HG03469 (cell line): ENCODE results near the gene PHEX.
"Not testable (repeated sequence)": the region's sequence is repeated elsewhere in the genome, so short reads cannot be mapped to it uniquely, and the experiment has no call there.

Source experiments
- ATAC-seq: cut with Tn5 transposase; IDR thresholded peaks from one replicate; pipeline ENCODE4 v1.9.1; 2021; ENCODE audit warnings: mild to moderate bottlenecking, moderate library complexity, moderate number of reproducible peaks; ENCODE audit not compliant: unreplicated experiment

The PHEX gene

GRCh38 chrX:22206781-22207180 lies 174.7 kb downstream of the PHEX start:
- no peak for ATAC-seq

GRCh38 chrX:22220941-22221340 lies 188.8 kb downstream of the PHEX start:
- ATAC-seq: no peak

- ATAC-seq: no peak
Measured at GRCh38 chrX:22234380-22234779, 202.3 kb downstream of the PHEX start.

- no peak for ATAC-seq
Measured at GRCh38 chrX:22237479-22237878, 205.4 kb downstream of the PHEX start.

- ATAC-seq: no peak
Measured at GRCh38 chrX:22246620-22247019, 214.5 kb downstream of the PHEX start.

- no peak for ATAC-seq
Measured at GRCh38 chrX:22247169-22247568, 215.0 kb downstream of the PHEX start.

GRCh38 chrX:22248401-22248800 lies 216.3 kb downstream of the PHEX start:
- ATAC-seq: no peak

GRCh38 chrX:22249371-22249770 lies 217.2 kb downstream of the PHEX start:
- ATAC-seq: no peak

GRCh38 chrX:22268706-22269105 lies 236.6 kb downstream of the PHEX start:
- ATAC-seq: no peak

GRCh38 chrX:22272613-22273012 lies 240.5 kb downstream of the PHEX start, which contains the start of gene CBLL2:
Gene CBLL2, plus strand, starts transcription at chrX:22272913. Its CDS starts 79 bp downstream, at chrX:22272992.
- no peak for ATAC-seq

- ATAC-seq: no peak
Measured at GRCh38 chrX:22273714-22274317, 241.7 kb downstream of the PHEX start.

GRCh38 chrX:22276781-22277180 lies 244.7 kb downstream of the PHEX start:
- ATAC-seq: no peak

GRCh38 chrX:22278375-22278774 lies 246.2 kb downstream of the PHEX start:
- no peak for ATAC-seq

GRCh38 chrX:22289209-22289608 lies 257.1 kb downstream of the PHEX start:
- not testable (repeated sequence) for ATAC-seq

GRCh38 chrX:22296871-22297270 lies 264.7 kb downstream of the PHEX start:
- ATAC-seq: no peak

GRCh38 chrX:22300130-22300529 lies 268.0 kb downstream of the PHEX start:
- ATAC-seq: peak; percentile 95
